ENCODE data around the gene ZC2HC1B. TPM values are rescaled to one million over a fixed set of nuclear protein-coding genes. Genes with fewer than 3 reads are reported as not detected.

ZC2HC1B gene
- total RNA-seq, 3 donors from 2014 or later (not counting 1 experiment from before 2014, with no cell fraction given) = not detected

DNA sequence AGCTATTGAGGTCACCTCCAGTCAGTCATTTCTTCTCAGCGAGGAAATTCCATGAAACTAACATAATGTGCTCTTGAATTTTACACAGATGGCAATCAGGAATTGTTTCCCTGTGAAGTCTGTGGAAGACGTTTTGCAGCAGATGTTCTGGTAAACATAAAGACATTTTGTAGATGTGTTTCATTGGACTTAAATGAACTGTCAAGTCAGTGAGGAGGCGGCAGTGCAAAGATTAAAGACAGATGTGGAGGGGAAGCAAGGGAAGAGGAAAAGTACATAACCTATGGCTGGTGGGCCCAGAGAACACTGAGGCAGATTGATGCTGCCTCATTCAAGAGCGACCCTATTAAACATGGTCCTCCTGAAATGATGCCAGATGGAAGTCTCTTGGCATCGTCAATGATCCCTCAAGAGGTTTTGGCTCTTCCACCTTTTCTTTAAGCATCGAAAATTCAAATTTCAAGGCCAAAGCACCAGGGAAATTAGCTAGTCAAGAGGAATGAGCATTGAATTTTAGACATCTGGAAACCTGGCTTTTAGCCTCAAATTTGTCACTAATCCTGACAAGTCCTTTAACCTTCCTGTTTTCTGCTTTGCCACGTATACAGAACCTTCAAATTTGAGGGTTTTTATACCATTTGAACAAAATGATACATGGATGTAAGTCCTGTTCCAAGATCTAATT lies 20.1 kb downstream of the ZC2HC1B start:
- H3K4me1 ChIP-seq (ENCODE audit: control insufficient read depth, insufficient read depth, low read length) = no peaks in the 10 kb centered on the region
- DNase-seq (no peak), ATAC-seq (no peak)
- no peak overlapping the region for H3K4me3 Mint-ChIP-seq
- H3K4me3 ChIP-seq (ENCODE audit: low read length) = no peak overlapping the region
- no peaks in the 10 kb centered on the region for H3K36me3 ChIP-seq (ENCODE audit: control insufficient read depth, insufficient read depth, low read length)
- peaks cover 0 to 7% of the 10 kb centered on the region in 2 donors for H3K27me3 Mint-ChIP-seq (ENCODE audit: low read depth in 2 of 2)
- intact Hi-C loops (cut with micrococcal nuclease) = no loop called here
- no peaks in the 10 kb centered on the region for H3K9me3 ChIP-seq (ENCODE audit: control insufficient read depth, insufficient read depth, low read length)
- H3K27me3 ChIP-seq (ENCODE audit: control insufficient read depth, insufficient read depth, low read length) = no peaks in the 10 kb centered on the region
- H3K27ac ChIP-seq (ENCODE audit: low read length) = no peak overlapping the region
- no peak overlapping the region for H3K27ac Mint-ChIP-seq
- H3K36me3 Mint-ChIP-seq = no peaks in the 10 kb centered on the region
- WGBS (ENCODE audit: insufficient coverage) = 91% methylated on average over 7 of the region's 7 CpGs
- TF ChIP-seq, protein P1, sequence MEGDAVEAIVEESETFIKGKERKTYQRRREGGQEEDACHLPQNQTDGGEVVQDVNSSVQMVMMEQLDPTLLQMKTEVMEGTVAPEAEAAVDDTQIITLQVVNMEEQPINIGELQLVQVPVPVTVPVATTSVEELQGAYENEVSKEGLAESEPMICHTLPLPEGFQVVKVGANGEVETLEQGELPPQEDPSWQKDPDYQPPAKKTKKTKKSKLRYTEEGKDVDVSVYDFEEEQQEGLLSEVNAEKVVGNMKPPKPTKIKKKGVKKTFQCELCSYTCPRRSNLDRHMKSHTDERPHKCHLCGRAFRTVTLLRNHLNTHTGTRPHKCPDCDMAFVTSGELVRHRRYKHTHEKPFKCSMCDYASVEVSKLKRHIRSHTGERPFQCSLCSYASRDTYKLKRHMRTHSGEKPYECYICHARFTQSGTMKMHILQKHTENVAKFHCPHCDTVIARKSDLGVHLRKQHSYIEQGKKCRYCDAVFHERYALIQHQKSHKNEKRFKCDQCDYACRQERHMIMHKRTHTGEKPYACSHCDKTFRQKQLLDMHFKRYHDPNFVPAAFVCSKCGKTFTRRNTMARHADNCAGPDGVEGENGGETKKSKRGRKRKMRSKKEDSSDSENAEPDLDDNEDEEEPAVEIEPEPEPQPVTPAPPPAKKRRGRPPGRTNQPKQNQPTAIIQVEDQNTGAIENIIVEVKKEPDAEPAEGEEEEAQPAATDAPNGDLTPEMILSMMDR (IDR thresholded peaks at IDR 0.05) = no peak
- H3K4me1 Mint-ChIP-seq = no peaks in the 10 kb centered on the region
- no peaks in the 10 kb centered on the region for H3K9me3 Mint-ChIP-seq

DNA sequence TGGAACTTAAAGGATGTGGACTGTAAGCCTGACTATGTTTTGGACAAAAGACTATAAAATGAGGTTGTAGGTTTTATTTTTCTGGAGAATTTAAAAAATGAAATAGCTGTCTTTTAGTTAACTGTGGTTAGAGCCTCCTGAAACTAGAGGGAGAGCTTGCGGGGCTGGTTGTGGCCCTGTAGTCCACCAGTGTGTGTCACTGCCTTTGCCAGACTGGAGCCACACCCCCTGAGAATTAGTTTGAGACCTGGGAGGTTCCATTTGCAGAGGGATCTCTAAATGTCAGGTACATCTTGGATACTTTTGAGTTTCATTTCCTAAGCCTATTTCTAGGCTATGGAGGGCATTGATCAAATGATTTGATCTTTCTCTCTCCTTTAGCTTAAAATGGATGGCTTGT lies 20.8 kb downstream of the ZC2HC1B start:
- H3K27ac Mint-ChIP-seq = no peak overlapping the region
- DNase-seq (no peak), ATAC-seq (no peak)
- peaks cover 0 to 7% of the 10 kb centered on the region in 2 donors for H3K27me3 Mint-ChIP-seq (ENCODE audit: low read depth in 2 of 2)
- Histone ChIP-seq H3K4me3 (ENCODE audit: low read length) (no peak overlapping the region), H3K4me1 (ENCODE audit: control insufficient read depth, insufficient read depth, low read length) (no peaks in the 10 kb centered on the region), H3K27me3 (ENCODE audit: control insufficient read depth, insufficient read depth, low read length) (no peaks in the 10 kb centered on the region), H3K27ac (ENCODE audit: low read length) (no peak overlapping the region), H3K36me3 (ENCODE audit: control insufficient read depth, insufficient read depth, low read length) (no peaks in the 10 kb centered on the region), H3K9me3 (ENCODE audit: control insufficient read depth, insufficient read depth, low read length) (no peaks in the 10 kb centered on the region)
- no peak overlapping the region for H3K4me3 Mint-ChIP-seq
- 96% methylated on average over 1 of the region's 1 CpG for WGBS (ENCODE audit: insufficient coverage)
- H3K9me3 Mint-ChIP-seq = no peaks in the 10 kb centered on the region
- H3K36me3 Mint-ChIP-seq = no peaks in the 10 kb centered on the region
- H3K4me1 Mint-ChIP-seq = no peaks in the 10 kb centered on the region
- TF ChIP-seq, protein P1 (IDR thresholded peaks at IDR 0.05) = no peak
- intact Hi-C loops (cut with micrococcal nuclease) = no loop called here

DNA sequence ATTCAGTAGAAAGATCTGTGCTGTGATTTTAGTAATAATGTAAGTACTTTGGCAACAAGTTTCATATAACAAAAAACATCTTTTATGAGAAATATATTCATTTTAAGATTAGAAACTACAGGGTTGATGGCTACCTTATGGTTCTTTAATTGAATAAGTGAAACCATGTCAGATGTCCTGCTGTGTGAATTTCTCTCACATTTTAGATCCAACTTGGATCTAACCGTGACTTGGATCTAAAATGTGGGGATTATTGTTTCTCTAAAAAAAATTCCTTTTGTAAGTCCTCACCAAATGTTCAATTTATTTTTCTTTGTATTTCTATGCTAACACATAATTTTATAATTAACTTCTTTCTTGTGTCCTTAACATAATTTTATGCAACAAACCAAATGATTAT lies 30.4 kb downstream of the ZC2HC1B start:
- H3K27ac Mint-ChIP-seq = no peak overlapping the region
- no peaks in the 10 kb centered on the region for H3K9me3 ChIP-seq (ENCODE audit: control insufficient read depth, insufficient read depth, low read length)
- H3K36me3 ChIP-seq (ENCODE audit: control insufficient read depth, insufficient read depth, low read length) = no peaks in the 10 kb centered on the region
- H3K27me3 Mint-ChIP-seq (ENCODE audit: low read depth in 2 of 2) = no peaks in the 10 kb centered on the region
- no peak overlapping the region for H3K27ac ChIP-seq (ENCODE audit: low read length)
- no peak overlapping the region for H3K4me3 ChIP-seq (ENCODE audit: low read length)
- no peak for ATAC-seq
- no peaks in the 10 kb centered on the region for H3K36me3 Mint-ChIP-seq
- no peak overlapping the region for H3K4me3 Mint-ChIP-seq
- no peaks in the 10 kb centered on the region for H3K27me3 ChIP-seq (ENCODE audit: control insufficient read depth, insufficient read depth, low read length)
- no peaks in the 10 kb centered on the region for H3K4me1 ChIP-seq (ENCODE audit: control insufficient read depth, insufficient read depth, low read length)
- TF ChIP-seq, protein P1 (IDR thresholded peaks at IDR 0.05) = no peak
- H3K9me3 Mint-ChIP-seq = no peaks in the 10 kb centered on the region
- no peak for DNase-seq
- intact Hi-C loops (cut with micrococcal nuclease) = no loop called here
- no CpG with 5 or more reads among the region's 1 CpG for WGBS (ENCODE audit: insufficient coverage)
- H3K4me1 Mint-ChIP-seq = no peaks in the 10 kb centered on the region

All from natural killer cell (primary cell).